ENCODE data around the gene HIGD1A. TPM values are rescaled to one million over a fixed set of nuclear protein-coding genes. Genes with fewer than 3 reads are reported as not detected.
A peak's percentile ranks its signal among the peaks of the same experiment; 100 is the strongest.

The HIGD1A gene
- total and polyA plus RNA-seq, 9 of the 15 experiments (the other 6 are each of a cell fraction or from before 2014, with no cell fraction given): 165 to 1,185 (median 333) TPM

- no peak for TF ChIP-seq ZBTB8A (IDR thresholded peaks at IDR 0.05; ENCODE audit: partially characterized antibody)
- no peak for TF ChIP-seq TARDBP (IDR thresholded peaks at IDR 0.05)
- no peak for TF ChIP-seq MITF (IDR thresholded peaks at IDR 0.05)
- TF ChIP-seq ZNF146 (CRISPR knock-in tag; IDR thresholded peaks at IDR 0.05; ENCODE audit: unreplicated experiment): peak; percentile 2
- no peak for TF ChIP-seq LCOR (CRISPR knock-in tag; IDR thresholded peaks at IDR 0.05)
- peak; percentile 88 for TF ChIP-seq EHMT2 (IDR thresholded peaks at IDR 0.05)
- peak; percentile 13; the same call in 1 of the 2 replicates for TF ChIP-seq ATF3 (IDR thresholded peaks at IDR 0.05)
- no peak for TF ChIP-seq ATF3 (CRISPR knock-in tag; conservative IDR thresholded peaks at IDR 0.05)
- peak in 1 of 3 experiments; percentile 19; a peak in 2 of 6 replicates for TF ChIP-seq CTCF (IDR thresholded peaks at IDR 0.05 in 2 of 3, conservative IDR thresholded peaks at IDR 0.05 in 1 of 3; ENCODE audit: insufficient read depth in 2 of 3, low read depth in 1 of 3, low read length in 3 of 3)
- peak; percentile 61 for TF ChIP-seq TAL1 (IDR thresholded peaks at IDR 0.05)
- TF ChIP-seq SFPQ (IDR thresholded peaks at IDR 0.05; ENCODE audit: low read depth, low read length): no peak
- TF ChIP-seq HMBOX1 (IDR thresholded peaks at IDR 0.05): peak; percentile 52; the same call in 1 of the 2 replicates
- TF ChIP-seq KLF10 (CRISPR knock-in tag; IDR thresholded peaks at IDR 0.05): no peak
- TF ChIP-seq ATF7 (IDR thresholded peaks at IDR 0.05): peak; percentile 27; the same call in 1 of the 2 replicates
- peak in 1 of 2 experiments; percentile 63; a peak in 1 of 4 replicates for TF ChIP-seq RCOR1 (IDR thresholded peaks at IDR 0.05; ENCODE audit: borderline replicate concordance in 1 of 2, low read depth in 2 of 2, low read length in 2 of 2)
- TF ChIP-seq ZSCAN29 (IDR thresholded peaks at IDR 0.05): no peak
- TF ChIP-seq PRDM10 (IDR thresholded peaks at IDR 0.05; ENCODE audit: partially characterized antibody): peak; percentile 57
Measured at GRCh38 chr3:42814914-42815507, 10.7 kb upstream of the HIGD1A start (continued).
